Measurements from ENCODE around the gene SENP1.
"Not testable (repeated sequence)": the region's sequence is repeated elsewhere in the genome, so short reads cannot be mapped to it uniquely, and the experiment has no call there.

Gene SENP1

DNA sequence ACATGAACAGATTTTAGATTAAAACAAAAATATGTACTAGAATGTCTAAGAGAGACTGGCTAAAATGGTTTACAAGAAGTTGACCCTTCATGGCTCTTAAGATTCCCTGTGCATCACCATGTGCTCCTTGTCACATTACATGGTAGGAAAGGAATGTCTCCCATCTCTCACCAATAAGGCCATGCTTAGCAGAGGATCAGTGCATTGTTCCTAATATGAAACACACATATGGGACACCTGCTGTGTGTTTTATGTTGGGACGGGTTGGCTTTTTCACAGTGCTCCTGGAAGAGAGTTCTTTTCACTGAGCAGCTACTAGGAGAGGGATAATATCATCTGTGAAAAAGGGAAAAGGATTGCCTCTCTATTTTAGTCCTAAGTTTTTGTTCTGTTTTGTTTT is 22.9 kb upstream of the SENP1 start:
- peaks cover 31 to 36% of the 10 kb centered on the region in 2 donors for H3K36me3 ChIP-seq (ENCODE audit: control insufficient read depth in 2 of 2, insufficient read depth in 2 of 2, low read length in 2 of 2)

DNA sequence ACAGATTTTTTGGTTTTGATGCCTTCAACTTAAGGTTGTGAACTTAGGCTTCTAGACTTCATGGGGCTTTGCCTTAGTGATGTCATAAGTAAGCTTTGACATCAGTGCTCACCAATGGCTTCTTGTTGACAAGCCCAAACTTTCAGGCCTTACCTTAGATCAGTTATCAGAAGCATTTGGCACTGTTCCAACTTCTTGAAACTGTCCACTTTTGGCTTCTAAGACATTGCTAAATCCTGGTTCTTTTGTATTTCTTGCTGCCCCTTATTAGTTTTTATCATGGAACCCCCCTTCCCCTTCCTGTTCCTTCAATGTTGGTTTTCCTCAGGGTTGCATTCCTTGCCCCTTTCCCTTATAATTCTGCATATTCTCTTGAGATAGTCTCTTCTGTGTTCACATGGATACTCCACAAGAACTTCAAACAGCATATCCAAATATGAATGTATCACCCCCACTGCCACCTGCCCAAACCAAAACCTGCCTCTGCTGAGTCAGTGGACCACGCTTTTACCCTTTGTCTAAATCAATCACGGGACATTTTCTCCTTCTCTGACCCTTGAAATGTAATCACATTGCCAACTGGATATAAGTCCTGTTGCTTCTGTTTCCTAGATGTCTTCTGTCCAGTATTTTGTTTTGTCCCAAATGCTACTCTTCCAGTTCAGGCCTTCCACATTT is 21.2 kb upstream of the SENP1 start:
- Histone ChIP-seq H3K27ac (ENCODE audit: low read depth in 2 of 2, low read length in 2 of 2) (no peak overlapping the region), H3K4me1 (ENCODE audit: control insufficient read depth in 2 of 2, insufficient read depth in 2 of 2, low read length in 2 of 2) (peaks cover 0 to 3% of the 10 kb centered on the region in 2 donors), H3K36me3 (ENCODE audit: control insufficient read depth in 2 of 2, insufficient read depth in 2 of 2, low read length in 2 of 2) (peaks cover 17 to 26% of the 10 kb centered on the region in 2 donors), H3K4me3 (ENCODE audit: low read length in 2 of 2) (no peak overlapping the region), H3K9me3 (ENCODE audit: control insufficient read depth in 2 of 2, low read length in 2 of 2) (no peaks in the 10 kb centered on the region), H3K9ac (ENCODE audit: low read depth in 1 of 2, low read length in 2 of 2) (no peak overlapping the region), H3K27me3 (ENCODE audit: control insufficient read depth in 2 of 2, insufficient read depth in 2 of 2, low read length in 2 of 2) (no peaks in the 10 kb centered on the region)

More for the DNA sequence above, 22.9 kb upstream of the SENP1 start:
- Histone ChIP-seq H3K27me3 (ENCODE audit: control insufficient read depth in 2 of 2, insufficient read depth in 2 of 2, low read length in 2 of 2) (no peaks in the 10 kb centered on the region), H3K27ac (ENCODE audit: low read depth in 2 of 2, low read length in 2 of 2) (no peak overlapping the region), H3K4me1 (ENCODE audit: control insufficient read depth in 2 of 2, insufficient read depth in 2 of 2, low read length in 2 of 2) (no peaks in the 10 kb centered on the region), H3K4me3 (ENCODE audit: low read length in 2 of 2) (no peak overlapping the region), H3K9ac (ENCODE audit: low read depth in 1 of 2, low read length in 2 of 2) (no peak overlapping the region), H3K9me3 (ENCODE audit: control insufficient read depth in 2 of 2, low read length in 2 of 2) (no peaks in the 10 kb centered on the region)

DNA sequence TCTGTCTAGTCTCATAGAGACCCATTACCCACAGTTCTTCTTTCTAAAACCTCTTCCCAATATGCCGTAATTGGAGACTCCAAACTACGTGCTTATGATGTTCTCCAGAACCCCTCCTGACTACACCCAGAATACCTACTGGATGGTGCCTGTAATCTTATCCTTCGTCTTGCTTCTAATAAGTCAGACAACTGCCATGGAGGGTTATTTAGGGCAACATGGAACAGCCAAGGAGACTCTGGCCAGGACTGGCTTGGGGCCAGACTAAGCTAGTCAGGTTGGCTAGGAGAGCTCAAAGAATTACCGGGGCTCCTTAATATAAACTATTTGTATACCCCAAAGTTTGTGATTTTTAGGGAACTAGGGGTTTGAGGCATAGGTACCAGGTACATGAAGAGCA is 20.1 kb upstream of the SENP1 start:
- Histone ChIP-seq H3K9ac (ENCODE audit: low read depth in 1 of 2, low read length in 2 of 2) (no peak overlapping the region), H3K4me1 (ENCODE audit: control insufficient read depth in 2 of 2, insufficient read depth in 2 of 2, low read length in 2 of 2) (peaks cover 0 to 3% of the 10 kb centered on the region in 2 donors), H3K4me3 (ENCODE audit: low read length in 2 of 2) (no peak overlapping the region), H3K9me3 (ENCODE audit: control insufficient read depth in 2 of 2, low read length in 2 of 2) (no peaks in the 10 kb centered on the region), H3K27ac (ENCODE audit: low read depth in 2 of 2, low read length in 2 of 2) (no peak overlapping the region), H3K27me3 (ENCODE audit: control insufficient read depth in 2 of 2, insufficient read depth in 2 of 2, low read length in 2 of 2) (no peaks in the 10 kb centered on the region), H3K36me3 (ENCODE audit: control insufficient read depth in 2 of 2, insufficient read depth in 2 of 2, low read length in 2 of 2) (peaks cover 9 to 15% of the 10 kb centered on the region in 2 donors)

DNA sequence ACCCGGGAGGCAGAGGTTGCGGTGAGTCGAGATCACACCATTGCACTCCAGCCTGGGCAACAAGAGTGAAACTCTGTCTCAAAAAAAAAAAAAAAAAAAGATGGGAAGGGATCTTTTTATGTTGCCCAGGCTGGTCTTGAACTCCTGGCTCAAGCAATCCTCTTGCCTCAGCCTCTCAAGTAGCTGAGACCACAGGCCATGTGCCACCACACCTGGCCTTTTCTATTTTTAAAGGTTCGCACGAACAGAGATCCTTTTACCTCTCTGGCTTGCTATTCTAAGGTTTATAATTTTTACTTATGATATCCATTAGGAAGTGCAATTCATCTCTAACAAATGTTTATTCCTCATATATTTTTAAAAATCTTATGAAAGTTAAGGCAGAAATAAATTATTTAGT is 19.7 kb upstream of the SENP1 start:
- not testable (repeated sequence) for H3K27ac ChIP-seq (ENCODE audit: low read depth in 2 of 2, low read length in 2 of 2); H3K27me3 ChIP-seq (ENCODE audit: control insufficient read depth in 2 of 2, insufficient read depth in 2 of 2, low read length in 2 of 2); H3K9ac ChIP-seq (ENCODE audit: low read depth in 1 of 2, low read length in 2 of 2); H3K9me3 ChIP-seq (ENCODE audit: control insufficient read depth in 2 of 2, low read length in 2 of 2); H3K4me3 ChIP-seq (ENCODE audit: low read length in 2 of 2); H3K4me1 ChIP-seq (ENCODE audit: control insufficient read depth in 2 of 2, insufficient read depth in 2 of 2, low read length in 2 of 2)
- peaks cover 8 to 13% of the 10 kb centered on the region in 2 donors for H3K36me3 ChIP-seq (ENCODE audit: control insufficient read depth in 2 of 2, insufficient read depth in 2 of 2, low read length in 2 of 2)

DNA sequence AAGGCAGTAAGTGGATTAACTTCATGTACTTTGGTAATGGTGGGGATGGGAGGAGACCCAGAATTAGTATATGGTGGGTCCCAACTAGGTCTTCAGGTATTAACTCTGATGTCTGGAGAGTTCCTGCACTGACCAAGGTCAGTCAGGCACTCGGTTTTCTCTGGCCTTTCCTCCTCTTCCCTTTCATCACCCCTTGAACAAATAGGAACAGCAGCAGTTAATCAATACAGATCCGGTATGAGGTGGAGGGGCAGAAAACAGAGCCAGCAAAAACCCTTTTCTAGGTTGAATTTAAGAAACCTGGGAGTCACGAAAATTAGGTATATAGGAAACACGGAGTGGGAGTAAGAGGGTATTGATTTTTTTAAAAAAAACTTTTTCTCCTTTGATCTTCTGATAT is 17.3 kb upstream of the SENP1 start:
- Histone ChIP-seq H3K36me3 (ENCODE audit: control insufficient read depth in 2 of 2, insufficient read depth in 2 of 2, low read length in 2 of 2) (peaks cover 0 to 12% of the 10 kb centered on the region in 2 donors), H3K9me3 (ENCODE audit: control insufficient read depth in 2 of 2, low read length in 2 of 2) (no peaks in the 10 kb centered on the region), H3K27ac (ENCODE audit: low read depth in 2 of 2, low read length in 2 of 2) (no peak overlapping the region), H3K4me1 (ENCODE audit: control insufficient read depth in 2 of 2, insufficient read depth in 2 of 2, low read length in 2 of 2) (peaks cover 2 to 8% of the 10 kb centered on the region in 2 donors), H3K27me3 (ENCODE audit: control insufficient read depth in 2 of 2, insufficient read depth in 2 of 2, low read length in 2 of 2) (no peaks in the 10 kb centered on the region), H3K4me3 (ENCODE audit: low read length in 2 of 2) (no peak overlapping the region), H3K9ac (ENCODE audit: low read depth in 1 of 2, low read length in 2 of 2) (no peak overlapping the region)

DNA sequence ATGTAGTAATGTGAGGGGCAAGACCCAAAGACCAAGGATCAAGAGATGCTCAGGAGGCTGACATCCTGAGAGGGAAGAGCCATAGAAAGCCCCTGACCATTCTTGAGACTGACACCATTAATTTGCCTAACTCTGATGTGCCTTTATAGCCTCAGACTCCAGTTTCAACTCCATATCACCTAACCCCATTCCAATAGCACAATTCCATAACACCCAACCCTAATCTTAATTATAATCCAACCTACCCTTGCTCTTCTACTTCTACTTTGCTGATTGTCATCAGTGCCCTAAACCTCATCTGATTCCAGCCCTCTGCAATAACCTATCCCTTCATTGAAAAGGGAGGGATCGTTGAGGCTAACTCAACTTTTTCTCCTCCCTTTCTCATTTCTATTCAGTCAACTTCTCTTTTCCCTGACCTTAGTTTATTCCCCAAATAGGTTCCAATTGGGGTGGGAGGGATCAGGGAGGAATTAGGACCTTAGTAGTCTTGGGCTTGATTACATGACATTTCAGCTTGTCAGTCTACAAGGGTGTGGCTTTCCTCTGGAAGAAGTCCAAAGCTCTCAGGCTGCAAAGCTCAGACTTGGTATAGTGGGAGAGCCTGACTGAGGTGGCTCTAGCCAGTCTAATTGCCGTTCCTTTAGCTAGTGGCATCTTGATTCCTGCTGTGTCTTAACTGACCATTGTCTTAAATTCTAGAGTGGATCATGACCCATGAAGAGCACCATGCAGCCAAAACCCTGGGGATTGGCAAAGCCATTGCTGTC is 16.4 kb upstream of the SENP1 start:
- Histone ChIP-seq H3K4me1 (ENCODE audit: control insufficient read depth in 2 of 2, insufficient read depth in 2 of 2, low read length in 2 of 2) (peaks cover 2 to 8% of the 10 kb centered on the region in 2 donors), H3K27ac (ENCODE audit: low read depth in 2 of 2, low read length in 2 of 2) (no peak overlapping the region), H3K4me3 (ENCODE audit: low read length in 2 of 2) (no peak overlapping the region), H3K9me3 (ENCODE audit: control insufficient read depth in 2 of 2, low read length in 2 of 2) (no peaks in the 10 kb centered on the region), H3K36me3 (ENCODE audit: control insufficient read depth in 2 of 2, insufficient read depth in 2 of 2, low read length in 2 of 2) (peaks cover 0 to 9% of the 10 kb centered on the region in 2 donors), H3K27me3 (ENCODE audit: control insufficient read depth in 2 of 2, insufficient read depth in 2 of 2, low read length in 2 of 2) (no peaks in the 10 kb centered on the region), H3K9ac (ENCODE audit: low read depth in 1 of 2, low read length in 2 of 2) (no peak overlapping the region)

DNA sequence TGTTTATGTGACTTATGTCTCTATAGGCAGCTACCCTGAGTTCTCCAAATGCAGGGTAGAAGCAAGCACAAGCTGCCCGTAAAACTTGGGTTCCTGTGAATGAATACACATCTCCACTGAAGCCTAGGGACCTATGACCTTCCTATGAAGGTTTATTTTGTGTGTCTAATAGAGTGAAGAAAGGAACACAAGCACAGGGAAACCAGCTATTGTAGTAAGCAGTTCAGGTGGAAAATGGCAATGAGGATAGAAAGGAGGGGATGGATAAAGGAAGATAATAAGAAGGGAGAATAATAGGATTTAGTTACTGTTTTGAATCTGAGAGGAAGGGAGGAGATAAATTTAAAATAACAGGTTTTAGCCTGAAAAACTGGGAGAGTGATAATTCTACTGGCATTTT is 15.6 kb upstream of the SENP1 start:
- Histone ChIP-seq H3K4me3 (ENCODE audit: low read length in 2 of 2) (no peak overlapping the region), H3K9me3 (ENCODE audit: control insufficient read depth in 2 of 2, low read length in 2 of 2) (no peaks in the 10 kb centered on the region), H3K36me3 (ENCODE audit: control insufficient read depth in 2 of 2, insufficient read depth in 2 of 2, low read length in 2 of 2) (peaks cover 0 to 9% of the 10 kb centered on the region in 2 donors), H3K9ac (ENCODE audit: low read depth in 1 of 2, low read length in 2 of 2) (no peak overlapping the region), H3K4me1 (ENCODE audit: control insufficient read depth in 2 of 2, insufficient read depth in 2 of 2, low read length in 2 of 2) (peaks cover 2 to 8% of the 10 kb centered on the region in 2 donors), H3K27me3 (ENCODE audit: control insufficient read depth in 2 of 2, insufficient read depth in 2 of 2, low read length in 2 of 2) (no peaks in the 10 kb centered on the region), H3K27ac (ENCODE audit: low read depth in 2 of 2, low read length in 2 of 2) (no peak overlapping the region)

DNA sequence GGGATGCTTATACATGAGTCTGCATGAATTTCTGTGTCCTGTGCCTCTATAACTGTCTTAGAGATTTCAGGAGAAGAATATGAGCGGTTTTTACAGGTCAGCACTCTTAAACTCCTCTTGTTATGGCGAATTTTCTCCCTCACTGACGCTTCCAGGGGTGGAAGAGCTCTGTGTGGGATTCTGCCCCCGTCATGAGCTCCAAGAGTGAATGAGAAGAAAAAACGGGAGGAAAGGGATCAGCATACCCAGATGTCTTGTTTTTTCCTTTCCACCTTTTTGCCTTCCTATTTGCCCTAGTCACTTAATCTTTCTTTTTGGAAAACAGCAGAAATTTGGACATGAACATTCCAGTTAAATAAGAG is 13.9 kb upstream of the SENP1 start:
- Histone ChIP-seq H3K27me3 (ENCODE audit: control insufficient read depth in 2 of 2, insufficient read depth in 2 of 2, low read length in 2 of 2) (no peaks in the 10 kb centered on the region), H3K27ac (ENCODE audit: low read depth in 2 of 2, low read length in 2 of 2) (no peak overlapping the region), H3K9ac (ENCODE audit: low read depth in 1 of 2, low read length in 2 of 2) (peak overlapping the region; percentile 25 to 48), H3K4me3 (ENCODE audit: low read length in 2 of 2) (peak overlapping the region; percentile 72 to 89), H3K9me3 (ENCODE audit: control insufficient read depth in 2 of 2, low read length in 2 of 2) (no peaks in the 10 kb centered on the region), H3K4me1 (ENCODE audit: control insufficient read depth in 2 of 2, insufficient read depth in 2 of 2, low read length in 2 of 2) (peaks cover 2 to 8% of the 10 kb centered on the region in 2 donors), H3K36me3 (ENCODE audit: control insufficient read depth in 2 of 2, insufficient read depth in 2 of 2, low read length in 2 of 2) (peaks cover 0 to 9% of the 10 kb centered on the region in 2 donors)

DNA sequence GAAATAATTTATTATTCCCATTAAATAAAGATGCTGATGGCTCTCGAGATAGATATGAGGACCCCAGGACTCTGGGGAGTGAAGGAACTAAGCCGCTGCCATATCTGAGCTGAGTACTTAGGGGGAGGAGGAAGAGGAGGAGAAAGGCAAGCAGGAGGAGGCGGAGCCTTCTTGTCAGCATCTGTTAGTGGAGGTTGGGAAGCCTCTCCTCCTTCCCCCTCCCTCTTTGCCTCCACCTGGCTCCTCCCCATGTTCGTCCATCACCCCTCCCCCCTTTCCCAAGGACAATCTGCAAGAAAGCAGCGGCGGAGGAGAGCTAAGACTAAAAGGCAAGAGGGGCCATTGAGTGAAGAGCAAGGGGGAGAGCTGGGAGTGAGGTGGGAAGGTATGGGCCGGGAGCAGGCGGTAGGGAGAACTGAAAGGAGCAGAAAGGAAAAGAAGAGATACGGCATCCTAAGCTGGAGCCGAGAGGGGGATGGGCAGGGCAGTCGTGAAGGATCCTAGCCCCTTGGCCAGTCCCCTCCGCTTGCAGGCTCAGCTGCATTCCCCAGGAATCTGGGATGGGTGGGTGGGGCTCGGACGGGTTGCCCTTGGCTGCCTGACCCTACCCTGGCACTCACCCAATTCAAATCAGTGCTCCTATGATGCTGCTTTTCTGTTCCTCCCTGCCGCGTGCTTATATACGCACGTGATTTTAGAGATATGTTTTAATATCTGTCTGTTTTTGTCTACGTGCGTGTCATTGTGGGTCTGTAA is 13.4 kb upstream of the SENP1 start, which contains the start of gene PFKM:
TSS of gene PFKM (plus strand) at position 287 of the 756 bp plus-strand sequence. CDS start 3,411 bp downstream, outside the sequence.
- H3K27me3 ChIP-seq (ENCODE audit: control insufficient read depth in 2 of 2, insufficient read depth in 2 of 2, low read length in 2 of 2), result no peaks in the 10 kb centered on the region
- peaks cover 0 to 9% of the 10 kb centered on the region in 2 donors for H3K36me3 ChIP-seq (ENCODE audit: control insufficient read depth in 2 of 2, insufficient read depth in 2 of 2, low read length in 2 of 2)
- peak within 1 kb of the TSS; percentile 25 to 54 for H3K9ac ChIP-seq (ENCODE audit: low read depth in 1 of 2, low read length in 2 of 2)
- no peaks in the 10 kb centered on the region for H3K9me3 ChIP-seq (ENCODE audit: control insufficient read depth in 2 of 2, low read length in 2 of 2)
- peaks cover 2 to 8% of the 10 kb centered on the region in 2 donors for H3K4me1 ChIP-seq (ENCODE audit: control insufficient read depth in 2 of 2, insufficient read depth in 2 of 2, low read length in 2 of 2)
- H3K27ac ChIP-seq (ENCODE audit: low read depth in 2 of 2, low read length in 2 of 2), result peak within 1 kb of the TSS in 1 of 2 donors; percentile 46
- peak within 1 kb of the TSS; percentile 72 to 89 for H3K4me3 ChIP-seq (ENCODE audit: low read length in 2 of 2)

All from mucosa of rectum (tissue), 2 donors.